CD4-positive, alpha-beta T cell treated with Interleukin-17A for 1 hour (primary cell): ENCODE data around the gene THRB.
"Not testable (repeated sequence)": the region's sequence is repeated elsewhere in the genome, so short reads cannot be mapped to it uniquely, and the experiment has no call there.

Source experiments
- DNase-seq: peaks from one replicate; pipeline ENCODE4 v3.0.0-alpha.2; 2020

The THRB gene

GRCh38 chr3:24133436-24133835, 361.2 kb downstream of the THRB start:
- no peak for DNase-seq

GRCh38 chr3:24129549-24129948, 365.1 kb downstream of the THRB start:
- DNase-seq: no peak

- no peak for DNase-seq
Measured at GRCh38 chr3:24128199-24129005, 366.2 kb downstream of the THRB start.

- DNase-seq: no peak
Measured at GRCh38 chr3:24123596-24123995, 371.1 kb downstream of the THRB start.

- no peak for DNase-seq
Measured at GRCh38 chr3:24120434-24120833, 374.2 kb downstream of the THRB start.

- no peak for DNase-seq
Measured at GRCh38 chr3:24119321-24119751, 375.3 kb downstream of the THRB start.

GRCh38 chr3:24117508-24117907, 377.1 kb downstream of the THRB start:
- no peak for DNase-seq

- no peak for DNase-seq
Measured at GRCh38 chr3:24111711-24112110, 382.9 kb downstream of the THRB start.

GRCh38 chr3:24110051-24110450, 384.6 kb downstream of the THRB start:
- no peak for DNase-seq

GRCh38 chr3:24101676-24102168, 392.9 kb downstream of the THRB start:
- DNase-seq: no peak

GRCh38 chr3:24100696-24101402, 393.8 kb downstream of the THRB start:
- DNase-seq: no peak

GRCh38 chr3:24096695-24097290, 397.9 kb downstream of the THRB start:
- no peak for DNase-seq

- no peak for DNase-seq
Measured at GRCh38 chr3:24096271-24096670, 398.4 kb downstream of the THRB start.

- DNase-seq: not testable (repeated sequence)
Measured at GRCh38 chr3:24094818-24095217, 399.8 kb downstream of the THRB start.

GRCh38 chr3:24088782-24089181, 405.9 kb downstream of the THRB start:
- no peak for DNase-seq

GRCh38 chr3:24087469-24087868, 407.2 kb downstream of the THRB start:
- no peak for DNase-seq

GRCh38 chr3:24086617-24087404, 407.8 kb downstream of the THRB start:
- no peak for DNase-seq

GRCh38 chr3:24086206-24086605, 408.4 kb downstream of the THRB start:
- DNase-seq: no peak

- DNase-seq: no peak
Measured at GRCh38 chr3:24072193-24072592, 422.5 kb downstream of the THRB start.

- DNase-seq: no peak
Measured at GRCh38 chr3:24069045-24069444, 425.6 kb downstream of the THRB start.

GRCh38 chr3:24067483-24067882, 427.2 kb downstream of the THRB start:
- no peak for DNase-seq
